Stimulated activated CD8-positive, alpha-beta memory T cell treated with anti-CD3 and anti-CD28 coated beads, Interleukin-4, amount 100 ng/mL, for 4 hours (primary cell): ENCODE data around the gene IFNAR2.
"Not testable (repeated sequence)": the region's sequence is repeated elsewhere in the genome, so short reads cannot be mapped to it uniquely, and the experiment has no call there.

Source experiments
- DNase-seq, 2 donors: peaks; one replicate each; pipeline ENCODE4 v3.0.0-alpha.2; 2020; ENCODE audit warnings: low read depth in 2 of 2, low spot score in 1 of 2

The IFNAR2 gene

GRCh38 chr21:33212159-33212851 is 17.4 kb upstream of the IFNAR2 start:
- DNase-seq: no peak

DNA sequence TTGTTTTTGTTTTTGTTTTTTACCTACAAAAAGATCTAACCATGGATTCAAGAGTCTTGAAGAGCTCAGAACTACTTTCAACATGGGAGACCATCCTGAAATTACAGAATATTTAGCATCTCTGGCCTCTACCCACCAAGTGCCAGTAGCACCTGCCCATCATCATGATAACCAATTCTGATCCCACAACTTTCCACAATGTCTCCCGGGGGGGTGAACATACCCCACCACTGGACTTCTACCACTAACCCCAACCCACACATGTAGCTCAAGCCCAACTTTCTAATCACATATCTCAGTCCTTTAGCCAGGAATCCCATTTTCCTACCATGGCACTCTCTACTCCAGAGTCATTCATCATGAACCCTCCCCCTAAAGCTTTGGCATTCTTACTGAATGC is 15.7 kb upstream of the IFNAR2 start:
- no peak for DNase-seq

DNA sequence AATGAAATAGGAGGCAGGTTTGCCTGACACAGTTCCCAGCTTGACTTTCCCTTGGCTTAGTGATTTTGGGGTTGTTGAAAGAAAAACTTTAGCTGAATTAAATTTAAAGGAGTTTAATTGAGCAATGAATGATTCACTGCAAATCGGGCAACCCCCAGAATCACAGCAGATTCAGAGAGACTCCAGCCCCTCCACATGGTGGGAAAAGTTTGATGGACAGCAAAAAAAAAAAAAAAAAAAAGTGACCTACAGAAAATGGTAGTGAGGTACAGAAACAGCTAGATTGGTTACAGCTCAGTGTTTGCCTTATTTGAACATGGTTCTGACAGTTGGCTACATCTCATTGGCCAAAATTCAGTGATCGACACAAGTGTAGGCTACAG is 12.6 kb upstream of the IFNAR2 start:
- DNase-seq: no peak

DNA sequence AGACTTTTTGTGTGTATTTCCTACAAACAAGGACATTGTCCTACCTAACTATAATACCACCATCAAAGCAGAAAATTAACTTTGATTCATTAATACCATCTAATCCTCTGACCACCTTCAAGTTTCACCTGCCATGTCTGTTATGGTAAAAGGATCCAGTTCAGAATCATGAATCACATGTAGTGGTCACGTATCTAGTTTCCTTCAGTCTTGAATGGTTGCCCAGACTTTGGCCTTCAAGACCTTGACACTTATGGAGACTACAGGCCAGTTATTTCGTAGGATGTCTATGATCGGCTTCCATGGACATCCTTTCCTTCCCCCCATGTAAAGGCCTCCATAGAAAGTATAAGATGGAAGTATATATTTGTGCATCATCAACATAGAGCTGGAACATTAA is 10.4 kb upstream of the IFNAR2 start:
- DNase-seq: no peak

DNA sequence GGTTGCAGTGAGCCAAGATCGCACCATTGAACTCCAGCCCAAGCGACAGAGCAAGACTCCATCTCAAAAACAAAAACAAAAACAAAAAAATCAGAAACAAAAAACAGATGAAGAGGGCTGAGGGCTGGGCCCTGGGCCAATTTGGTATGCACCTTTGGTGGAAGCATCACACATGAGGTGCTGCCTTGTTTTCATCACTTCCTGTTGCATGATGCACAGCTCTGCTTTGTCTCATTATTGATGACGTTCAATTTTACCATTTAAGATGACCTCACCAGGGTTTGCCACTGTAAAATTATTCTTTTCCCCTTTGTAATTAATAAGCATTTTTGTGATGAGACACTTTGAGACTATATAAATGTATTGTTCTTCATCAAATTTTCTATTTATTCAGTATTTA is 9.8 kb upstream of the IFNAR2 start:
- no peak for DNase-seq

- DNase-seq: not testable (repeated sequence)
Measured at GRCh38 chr21:33225376-33225775, 4.4 kb upstream of the IFNAR2 start.

DNA sequence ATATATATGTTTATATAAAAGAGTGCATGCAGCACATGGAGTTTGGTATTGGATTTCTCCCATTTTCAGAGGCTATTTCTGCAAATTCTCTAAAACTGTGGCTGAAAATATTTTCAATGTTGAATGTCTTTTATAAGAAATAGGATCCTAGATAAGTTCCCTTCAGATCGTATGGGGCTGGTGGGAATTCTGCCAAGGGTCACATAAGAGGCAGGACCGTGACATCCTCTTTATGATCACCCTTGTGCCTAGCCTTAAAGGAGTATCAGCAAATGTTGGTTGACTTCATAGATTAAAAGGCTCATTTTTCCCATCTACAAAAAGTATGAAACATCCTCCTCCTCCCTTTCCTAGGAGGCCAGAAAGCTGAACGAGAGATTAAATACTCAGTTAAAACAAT is 1.3 kb upstream of the IFNAR2 start:
- DNase-seq: no peak

DNA sequence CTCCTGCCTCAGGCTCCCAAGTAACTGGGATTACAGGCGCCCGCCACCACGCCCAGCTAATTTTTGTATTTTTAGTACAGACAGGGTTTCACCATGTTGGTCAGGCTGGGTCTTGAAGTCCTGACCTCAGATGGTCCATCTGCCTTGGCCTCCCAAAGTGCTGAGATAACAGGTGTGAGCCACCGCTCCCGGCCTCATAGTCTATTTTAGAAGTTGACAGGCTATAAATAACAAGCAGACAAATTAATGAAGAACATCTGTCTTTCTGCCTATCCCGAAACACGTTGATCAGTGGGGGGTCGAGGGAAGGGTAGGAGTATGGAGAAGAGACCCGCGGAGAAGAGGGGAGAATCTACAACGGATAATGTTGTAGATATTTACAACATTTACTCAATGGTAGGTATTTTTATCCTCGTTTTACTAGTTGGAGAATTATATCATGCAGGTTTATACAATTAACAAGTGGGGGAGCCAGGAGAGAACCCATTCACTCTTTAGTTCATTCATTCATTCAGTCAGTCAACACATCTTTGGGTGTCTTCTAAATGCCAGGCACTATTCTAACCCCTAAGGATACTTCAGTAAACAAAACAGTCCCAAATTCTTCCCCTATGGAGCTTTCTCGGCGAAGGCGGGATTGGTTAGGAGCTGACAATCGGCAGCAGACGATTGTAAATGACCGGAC is 497 bp upstream of the IFNAR2 start:
- no peak for DNase-seq

- DNase-seq: no peak
Measured at GRCh38 chr21:33230545-33231324, 997 bp downstream of the IFNAR2 start.

DNA sequence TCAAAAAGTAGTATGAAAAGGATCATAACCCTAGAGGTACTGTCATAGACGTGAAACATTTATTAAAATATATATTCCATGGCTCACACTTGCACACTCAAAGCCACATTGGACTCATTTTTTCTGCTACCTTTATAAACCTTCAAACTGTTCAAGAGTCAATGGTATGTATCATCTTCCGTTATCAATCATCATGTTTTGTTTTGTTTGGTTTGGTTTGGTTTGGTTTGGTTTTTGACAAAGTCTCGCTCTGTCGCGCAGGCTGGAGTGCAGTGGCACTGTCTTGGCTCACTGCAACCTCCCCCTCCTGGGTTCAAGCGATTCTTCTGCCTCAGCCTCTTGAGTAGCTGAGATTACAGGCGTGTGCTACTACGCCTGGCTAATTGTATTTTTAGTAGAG is 1.8 kb downstream of the IFNAR2 start:
- DNase-seq: no peak

DNA sequence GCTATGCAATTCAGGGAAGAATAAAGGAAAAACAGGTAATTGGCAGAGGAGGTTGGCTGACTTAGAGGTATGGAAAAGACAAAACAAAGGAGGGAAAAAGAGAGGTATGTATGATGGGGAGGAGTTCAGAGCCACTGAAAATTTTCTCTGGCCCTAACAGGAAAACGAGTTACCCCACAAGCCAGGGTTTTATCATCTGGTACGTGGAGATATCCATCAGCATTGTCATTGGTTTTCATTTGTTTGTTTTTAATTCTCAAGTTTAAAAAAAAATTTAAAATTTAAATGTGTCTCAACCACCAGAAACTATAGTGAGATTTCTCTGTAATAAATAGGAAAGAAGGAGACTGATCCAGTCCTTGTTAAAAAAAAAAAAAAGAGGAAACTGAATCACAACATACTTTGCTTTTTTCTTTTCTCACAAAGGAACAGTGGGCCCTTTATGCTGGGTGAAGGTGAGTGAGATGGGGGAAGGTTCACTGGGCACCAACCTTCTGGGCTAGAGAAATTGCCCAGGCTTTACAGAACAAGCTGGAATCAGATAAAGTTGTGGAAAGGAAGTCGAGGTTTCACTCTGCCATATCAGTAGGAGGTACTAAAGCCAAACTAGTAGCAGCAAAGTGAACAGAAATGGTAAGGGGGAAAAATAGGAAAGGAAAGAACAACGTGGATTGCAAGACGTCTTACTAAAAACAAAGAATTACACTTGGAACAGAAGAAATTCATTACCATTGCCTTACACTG is 2.7 kb downstream of the IFNAR2 start:
- no peak for DNase-seq

DNA sequence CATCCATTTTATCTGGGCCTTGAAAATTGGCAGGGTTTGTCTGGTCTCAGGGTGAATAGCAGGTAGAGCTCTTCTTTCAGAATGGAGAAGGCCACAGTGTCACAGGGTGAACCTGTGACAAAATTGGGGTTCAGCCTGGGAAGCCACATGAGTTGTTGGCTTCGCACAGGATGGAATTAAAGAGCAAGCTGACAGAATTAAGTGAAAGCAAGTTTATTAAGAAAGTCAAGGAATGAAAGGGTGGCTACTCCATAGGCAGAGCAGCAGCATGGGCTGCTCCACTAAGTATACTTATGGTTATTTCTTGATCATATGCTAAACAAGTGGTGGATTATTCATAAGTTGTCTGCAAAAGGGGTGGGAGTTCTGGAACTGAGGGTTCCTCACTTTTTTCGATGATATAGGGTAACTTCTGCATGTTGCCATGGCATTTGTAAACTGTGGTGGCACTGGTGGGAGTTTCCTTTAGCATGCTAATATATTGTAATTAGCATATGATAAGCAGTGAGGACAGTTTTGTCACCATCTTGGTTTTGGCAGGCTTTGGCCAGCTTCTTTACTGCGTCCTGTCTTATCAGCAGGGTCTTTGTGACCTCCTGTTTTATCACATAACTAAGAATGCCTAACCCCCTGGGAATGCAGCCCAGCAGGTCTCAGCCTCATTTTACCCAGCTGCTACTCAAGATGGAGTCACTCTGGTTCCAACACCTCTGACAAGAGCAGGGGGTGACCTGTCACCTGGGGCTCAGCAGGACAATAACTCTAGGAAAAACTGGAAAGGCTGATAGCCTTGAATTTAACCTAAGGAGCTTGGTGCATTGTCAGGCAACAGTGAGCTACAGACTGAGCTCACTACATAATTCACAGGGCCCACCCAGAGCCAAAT is 5.1 kb downstream of the IFNAR2 start:
- no peak for DNase-seq

GRCh38 chr21:33236013-33236686 is 6.4 kb downstream of the IFNAR2 start:
- DNase-seq: no peak

DNA sequence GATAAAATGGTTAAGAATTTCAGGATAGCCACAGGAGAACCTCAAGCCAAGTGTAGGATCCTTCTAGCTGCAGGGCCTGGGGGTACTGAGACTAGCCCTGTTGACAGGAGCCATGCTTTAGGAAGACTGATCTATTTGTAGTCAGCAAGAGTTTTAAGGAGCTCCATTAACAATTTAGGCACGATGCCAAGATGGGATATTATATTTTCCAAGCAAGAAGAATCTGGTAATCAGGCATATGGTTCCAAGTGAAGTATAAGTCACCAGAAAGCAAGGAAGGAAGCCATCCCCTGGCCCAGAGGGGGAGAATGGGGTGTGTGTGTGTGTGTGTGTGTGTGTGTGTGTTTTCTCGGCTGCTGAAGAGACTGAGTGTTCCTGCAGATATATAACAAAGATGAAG is 7.0 kb downstream of the IFNAR2 start:
- DNase-seq: no peak

DNA sequence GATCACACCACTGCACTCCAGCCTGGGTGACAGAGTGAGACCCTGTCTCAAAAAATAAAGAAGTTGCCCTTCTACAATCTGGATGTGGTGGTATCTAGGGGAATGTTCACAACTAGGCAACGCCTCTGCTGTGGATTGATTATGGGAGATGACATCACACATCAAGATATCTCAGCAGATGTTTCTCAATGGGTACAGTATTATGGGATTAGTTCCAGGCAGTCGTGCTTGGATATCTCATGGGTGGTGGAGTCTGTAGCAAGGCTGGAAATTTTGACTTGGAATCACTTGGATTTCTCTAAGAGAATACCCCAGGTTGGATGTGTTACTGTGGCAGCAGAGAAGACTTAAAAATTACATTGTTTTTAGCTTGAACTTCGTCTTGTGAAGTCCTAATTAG is 7.7 kb downstream of the IFNAR2 start:
- DNase-seq: no peak

DNA sequence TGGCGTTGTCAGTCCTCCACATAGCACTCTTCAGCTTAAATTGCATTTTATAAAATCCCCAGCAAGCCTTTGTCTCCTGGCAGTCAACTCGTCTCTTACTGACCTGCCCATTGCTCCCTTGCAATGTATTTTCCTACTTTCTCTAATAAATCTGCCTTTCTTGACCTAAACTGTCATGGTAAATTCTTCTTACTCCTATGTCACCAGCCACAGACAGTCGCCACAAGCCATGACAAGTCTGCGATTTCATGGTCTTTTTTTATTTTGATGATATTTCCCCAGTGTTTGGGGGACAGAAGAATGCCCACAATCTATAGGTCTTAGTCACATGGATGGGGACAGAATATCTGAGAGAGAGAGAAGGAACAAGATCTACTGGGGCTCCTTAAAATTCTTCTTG is 8.4 kb downstream of the IFNAR2 start:
- no peak for DNase-seq

DNA sequence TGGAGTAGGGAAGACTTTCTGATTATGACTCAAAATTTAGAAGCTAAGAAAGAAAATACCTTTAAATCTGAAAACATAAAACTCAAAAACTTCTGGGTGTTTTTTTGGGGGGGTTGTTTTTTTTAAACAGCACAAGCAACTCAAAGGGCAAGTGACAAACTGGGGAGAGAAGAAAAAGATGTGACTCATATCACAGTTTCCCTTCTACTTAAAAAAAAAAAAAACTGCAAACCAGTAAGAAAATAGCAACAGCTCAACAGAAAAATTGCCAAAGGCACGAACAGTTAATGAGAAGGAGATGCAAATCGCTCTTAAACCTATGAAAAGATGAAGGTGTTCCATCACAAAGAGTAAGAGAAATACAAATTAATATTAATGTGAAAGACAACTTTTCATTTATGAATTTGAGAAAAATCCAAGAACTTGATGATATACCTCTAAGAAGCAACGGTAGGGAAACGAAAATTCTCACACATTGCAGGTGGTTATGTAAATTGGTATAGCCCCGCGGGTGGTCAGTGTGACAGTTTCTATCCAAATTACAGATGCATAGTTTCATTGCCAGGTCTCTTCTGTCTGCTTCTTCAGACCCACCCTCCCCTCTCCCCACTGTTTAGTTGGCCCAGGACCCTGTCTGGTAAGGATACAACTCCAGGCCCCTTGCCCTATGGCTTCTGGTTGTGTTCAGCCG is 9.0 kb downstream of the IFNAR2 start:
- no peak for DNase-seq

DNA sequence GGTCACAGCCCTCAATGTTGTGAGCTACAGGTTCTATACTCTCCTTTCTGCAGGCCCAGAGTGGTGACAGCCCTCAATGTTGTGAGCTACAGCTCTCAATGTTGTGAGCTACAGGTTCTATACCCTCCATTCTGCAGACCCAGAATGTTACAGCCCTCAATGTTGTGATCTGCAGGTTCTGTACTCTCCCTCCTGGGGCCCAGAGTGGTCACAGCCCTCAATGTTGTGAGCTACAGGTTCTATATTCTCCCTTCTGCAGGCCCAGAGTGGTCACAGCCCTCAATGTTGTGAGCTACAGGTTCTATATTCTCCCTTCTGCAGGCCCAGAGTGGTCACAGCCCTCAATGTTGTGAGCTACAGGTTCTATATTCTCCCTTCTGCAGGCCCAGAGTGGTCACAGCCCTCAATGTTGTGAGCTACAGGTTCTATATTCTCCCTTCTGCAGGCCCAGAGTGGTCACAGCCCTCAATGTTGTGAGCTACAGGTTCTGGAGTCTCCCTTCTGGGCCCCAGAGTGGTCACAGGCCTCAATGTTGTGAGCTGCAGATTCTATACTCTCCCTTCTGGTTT is 9.9 kb downstream of the IFNAR2 start:
- DNase-seq: not testable (repeated sequence)

- no peak for DNase-seq
Measured at GRCh38 chr21:33240404-33240803, 10.7 kb downstream of the IFNAR2 start.
